Astrocyte (in vitro differentiated cells and primary cell): ENCODE results near the gene C10orf53.

Experiments used
- EZH2 ChIP-seq: IDR thresholded peaks from 2 replicates; pipeline ENCODE4 v1.6.1; 2012; ENCODE audit warnings: mild to moderate bottlenecking, low read length, inconsistent platforms; ENCODE audit not compliant: insufficient read depth
- TF ChIP-seq, protein P1 (sequence below): IDR thresholded peaks from 2 replicates; pipeline ENCODE4 v1.5.1; 2011; ENCODE audit warnings: low read depth, mild to moderate bottlenecking, inconsistent platforms, low read length, moderate library complexity; ENCODE audit not compliant: insufficient read depth

DNA sequence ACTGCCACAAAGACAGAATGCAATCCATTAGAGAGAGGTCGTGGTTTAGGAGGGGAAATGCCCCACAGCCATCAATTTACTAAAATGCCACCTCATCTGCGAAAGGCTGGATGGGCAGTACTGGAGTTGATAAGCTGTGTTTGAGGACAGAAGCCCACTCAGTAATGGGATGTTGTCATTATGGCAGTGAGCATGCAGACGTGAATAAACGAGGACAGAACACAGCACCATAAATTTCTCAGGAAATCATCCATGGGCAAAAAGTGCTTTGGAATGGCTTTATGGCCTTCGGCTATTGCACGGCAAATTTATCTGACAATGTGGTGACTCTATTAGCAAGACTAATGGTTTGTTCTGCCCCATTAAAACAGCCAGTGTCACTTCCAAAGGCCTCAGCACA, 15.9 kb upstream of the C10orf53 start:
- TF ChIP-seq, protein P1, sequence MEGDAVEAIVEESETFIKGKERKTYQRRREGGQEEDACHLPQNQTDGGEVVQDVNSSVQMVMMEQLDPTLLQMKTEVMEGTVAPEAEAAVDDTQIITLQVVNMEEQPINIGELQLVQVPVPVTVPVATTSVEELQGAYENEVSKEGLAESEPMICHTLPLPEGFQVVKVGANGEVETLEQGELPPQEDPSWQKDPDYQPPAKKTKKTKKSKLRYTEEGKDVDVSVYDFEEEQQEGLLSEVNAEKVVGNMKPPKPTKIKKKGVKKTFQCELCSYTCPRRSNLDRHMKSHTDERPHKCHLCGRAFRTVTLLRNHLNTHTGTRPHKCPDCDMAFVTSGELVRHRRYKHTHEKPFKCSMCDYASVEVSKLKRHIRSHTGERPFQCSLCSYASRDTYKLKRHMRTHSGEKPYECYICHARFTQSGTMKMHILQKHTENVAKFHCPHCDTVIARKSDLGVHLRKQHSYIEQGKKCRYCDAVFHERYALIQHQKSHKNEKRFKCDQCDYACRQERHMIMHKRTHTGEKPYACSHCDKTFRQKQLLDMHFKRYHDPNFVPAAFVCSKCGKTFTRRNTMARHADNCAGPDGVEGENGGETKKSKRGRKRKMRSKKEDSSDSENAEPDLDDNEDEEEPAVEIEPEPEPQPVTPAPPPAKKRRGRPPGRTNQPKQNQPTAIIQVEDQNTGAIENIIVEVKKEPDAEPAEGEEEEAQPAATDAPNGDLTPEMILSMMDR = no peak
- TF ChIP-seq EZH2 = no peak
